H1 (cell line): ENCODE measurements around the gene ZBTB22. TPM values are rescaled to one million over a fixed set of nuclear protein-coding genes. Genes with fewer than 3 reads are reported as not detected.
A peak's percentile ranks its signal among the peaks of the same experiment; 100 is the strongest.

ENCODE experiments used
- CTCF ChIA-PET: fragments of 300-600 bp; sonication (Branson Sonifier 250); formaldehyde crosslinking; loops from one replicate; lab custom pipeline; 2021; ENCODE audit not compliant: partially characterized antibody; lab: Charles Lee
- POLR2A ChIA-PET: fragments of 300-600 bp; sonication (Branson Sonifier 250); formaldehyde crosslinking; loops from one replicate; lab custom pipeline; 2021; ENCODE audit warnings: inconsistent platforms; ENCODE audit not compliant: partially characterized antibody; lab: Charles Lee
- DNase-seq, 2 experiments: peaks; one replicate each; pipeline versions ENCODE4 v3.0.0 to v3.0.0-alpha.2; 2010 to 2022; ENCODE audit warnings: low spot score in 2 of 2, low read depth in 1 of 2, mixed read lengths in 1 of 2
- FAIRE-seq: peaks from 2 replicates; lab custom pipeline; 2011; peaks lifted over from hg19 to GRCh38; lab: Jason Lieb, UNC
- H2AFZ ChIP-seq: 2 replicates; pipeline ENCODE4 v1.8.1; 2012; ENCODE audit warnings: low read length, inconsistent platforms
- H2AK5ac ChIP-seq: 2 replicates; pipeline ENCODE4 v1.6.1; 2013; ENCODE audit warnings: low read depth, low read length
- H2BK120ac ChIP-seq: replicated peaks from 2 replicates; pipeline ENCODE3; 2013; ENCODE audit warnings: low read depth, low read length, inconsistent platforms
- H2BK12ac ChIP-seq: 2 replicates; pipeline ENCODE4 v1.6.1; 2013; ENCODE audit warnings: low read depth, low read length
- H2BK15ac ChIP-seq: 2 replicates; pipeline ENCODE4 v1.6.1; 2013; ENCODE audit warnings: low read length
- H2BK20ac ChIP-seq: 2 replicates; pipeline ENCODE4 v1.6.1; 2013; ENCODE audit warnings: low read length
- H2BK5ac ChIP-seq: 2 replicates; pipeline ENCODE4 v1.6.1; 2013; ENCODE audit warnings: low read depth, low read length
- H3K14ac ChIP-seq: 2 replicates; pipeline ENCODE4 v1.6.1; 2013; ENCODE audit warnings: inconsistent platforms; ENCODE audit not compliant: insufficient read length
- H3K18ac ChIP-seq: 2 replicates; pipeline ENCODE4 v1.6.1; 2013; ENCODE audit warnings: low read length; ENCODE audit errors: extremely low read depth
- H3K23ac ChIP-seq: 2 replicates; pipeline ENCODE4 v1.6.1; 2013; ENCODE audit warnings: inconsistent platforms; ENCODE audit not compliant: insufficient read length
- H3K23me2 ChIP-seq: 2 replicates; pipeline ENCODE4 v1.6.1; 2013; ENCODE audit warnings: low read depth, low read length
- H3K27ac ChIP-seq: 2 replicates; pipeline ENCODE4 v1.6.1; 2011; ENCODE audit warnings: low read depth, low read length, inconsistent platforms
- H3K27me3 ChIP-seq, 4 experiments: replicated peaks in 1 of 4; 1 replicate in 1 of 4; 2 replicates in 3 of 4; pipeline versions ENCODE4 v1.6.1 to v1.8.1; 2011 to 2013; ENCODE audit warnings: low read length in 3 of 4, mild to moderate bottlenecking in 3 of 4, inconsistent platforms in 2 of 4, mixed read lengths in 2 of 4, moderate library complexity in 1 of 4; ENCODE audit not compliant: control insufficient read depth in 3 of 4, insufficient read depth in 3 of 4; ENCODE audit errors: extremely low read depth in 1 of 4
- H3K36me3 ChIP-seq, 4 experiments: 2 replicates each; pipeline versions ENCODE4 v1.6.1 to v1.8.1; 2011 to 2013; ENCODE audit warnings: mild to moderate bottlenecking in 4 of 4, low read length in 3 of 4, moderate library complexity in 2 of 4, control low read depth in 1 of 4, inconsistent platforms in 1 of 4; ENCODE audit not compliant: insufficient read depth in 4 of 4, control insufficient read depth in 2 of 4
- H3K4ac ChIP-seq: replicated peaks from 2 replicates; pipeline ENCODE3; 2013; ENCODE audit warnings: low read length, low read depth, mixed read lengths, inconsistent platforms; ENCODE audit not compliant: insufficient read length
- H3K4me1 ChIP-seq, 4 experiments: replicated peaks in 1 of 4; 1 replicate in 1 of 4; 2 replicates in 3 of 4; pipeline versions ENCODE4 v1.6.1 to v1.8.1; 2011 to 2013; ENCODE audit warnings: low read length in 3 of 4, inconsistent platforms in 2 of 4, mixed read lengths in 1 of 4; ENCODE audit not compliant: insufficient read depth in 4 of 4, control insufficient read depth in 3 of 4
- H3K4me2 ChIP-seq, 2 experiments: 2 replicates each; pipeline versions ENCODE4 v1.6.1 to v1.8.1; 2011 to 2013; ENCODE audit warnings: low read depth in 2 of 2, low read length in 2 of 2, control low read depth in 1 of 2, inconsistent platforms in 1 of 2, mild to moderate bottlenecking in 1 of 2; ENCODE audit not compliant: insufficient read depth in 1 of 2
- H3K4me3 ChIP-seq, 4 experiments: fragments of 200-600, 300-600 bp in 1 of 4; sonication (generic), shearing (Covaris generic), sonication (Bioruptor Twin) in 1 of 4; 2 replicates each; pipeline versions ENCODE4 v1.5.1 to v1.8.1; 2011 to 2016; ENCODE audit warnings: low read length in 4 of 4, low read depth in 3 of 4, control low read depth in 2 of 4, inconsistent platforms in 2 of 4, mild to moderate bottlenecking in 2 of 4, mixed read lengths in 1 of 4, moderate library complexity in 1 of 4; ENCODE audit not compliant: insufficient read depth in 2 of 4; ENCODE audit errors: extremely low read depth in 1 of 4
- H3K56ac ChIP-seq: replicated peaks from 2 replicates; pipeline ENCODE3; 2013; ENCODE audit warnings: low read depth, mild to moderate bottlenecking, mixed read lengths, low read length, inconsistent platforms; ENCODE audit not compliant: insufficient read length
- H3K79me1 ChIP-seq: 2 replicates; pipeline ENCODE4 v1.6.1; 2013; ENCODE audit warnings: low read depth, low read length, control low read depth
- H3K79me2 ChIP-seq, 2 experiments: 2 replicates each; pipeline versions ENCODE4 v1.6.1 to v1.8.1; 2012 to 2013; ENCODE audit warnings: low read length in 2 of 2, mild to moderate bottlenecking in 2 of 2, inconsistent platforms in 1 of 2; ENCODE audit not compliant: insufficient read depth in 2 of 2, control insufficient read depth in 1 of 2
- H3K9ac ChIP-seq, 4 experiments: replicated peaks in 1 of 4; 1 replicate in 1 of 4; 2 replicates in 3 of 4; pipeline versions ENCODE4 v1.6.1 to v1.8.1; 2011 to 2013; ENCODE audit warnings: low read depth in 3 of 4, low read length in 3 of 4, control low read depth in 2 of 4, mild to moderate bottlenecking in 2 of 4, moderate library complexity in 2 of 4, inconsistent platforms in 1 of 4; ENCODE audit errors: extremely low read depth in 1 of 4
- H3K9me3 ChIP-seq, 2 experiments: 2 replicates each; pipeline versions ENCODE4 v1.6.1 to v1.8.1; 2012 to 2013; ENCODE audit warnings: mild to moderate bottlenecking in 2 of 2, moderate library complexity in 2 of 2, control low read depth in 1 of 2, inconsistent platforms in 1 of 2, low read depth in 1 of 2, low read length in 1 of 2, mixed read lengths in 1 of 2; ENCODE audit not compliant: insufficient read depth in 2 of 2
- H4K20me1 ChIP-seq, 2 experiments: replicated peaks in 1 of 2; 2 replicates each; pipeline versions ENCODE3 to v1.8.1; 2011 to 2013; ENCODE audit warnings: inconsistent platforms in 2 of 2, low read length in 2 of 2, mild to moderate bottlenecking in 1 of 2; ENCODE audit not compliant: insufficient read depth in 2 of 2, control insufficient read depth in 1 of 2
- H4K5ac ChIP-seq: 2 replicates; pipeline ENCODE4 v1.6.1; 2013; ENCODE audit warnings: low read length, low read depth, mixed read lengths, inconsistent platforms; ENCODE audit not compliant: insufficient read length
- H4K8ac ChIP-seq: 2 replicates; pipeline ENCODE4 v1.8.0; 2013; ENCODE audit warnings: mild to moderate bottlenecking, moderate library complexity, low read length, inconsistent platforms; ENCODE audit not compliant: insufficient read depth; ENCODE audit errors: extremely low read depth
- H4K91ac ChIP-seq: replicated peaks from 2 replicates; pipeline ENCODE3; 2013; ENCODE audit warnings: low read length, mixed read lengths, inconsistent platforms; ENCODE audit not compliant: insufficient read length
- CHD2 ChIP-seq: IDR thresholded peaks from 2 replicates; pipeline ENCODE4 v1.6.1; 2012; ENCODE audit warnings: low read length, improper control_type of control experiment
- GABPA ChIP-seq: IDR thresholded peaks from 2 replicates; pipeline ENCODE4 v1.6.1; 2011; ENCODE audit warnings: mild to moderate bottlenecking, low read length, moderate library complexity, borderline replicate concordance; ENCODE audit not compliant: insufficient read depth
- KDM4A ChIP-seq: IDR thresholded peaks from one replicate; pipeline ENCODE4 v1.7.1; 2012; ENCODE audit warnings: low read depth, mild to moderate bottlenecking, moderate library complexity, low read length, inconsistent platforms; ENCODE audit not compliant: severe bottlenecking
- NANOG ChIP-seq: IDR thresholded peaks from 2 replicates; pipeline ENCODE4 v1.6.1; 2011; ENCODE audit warnings: low read length, low read depth, mild to moderate bottlenecking, inconsistent platforms; ENCODE audit not compliant: insufficient read depth, poor library complexity, severe bottlenecking
- POLR2A ChIP-seq, 2 experiments: IDR thresholded peaks; 1 replicate in 1 of 2; 2 replicates in 1 of 2; pipeline ENCODE4 v1.6.1; 2011; ENCODE audit warnings: low read depth in 2 of 2, low read length in 2 of 2, mild to moderate bottlenecking in 2 of 2; ENCODE audit errors: control extremely low read depth in 1 of 2
- POLR2AphosphoS5 ChIP-seq: IDR thresholded peaks from 2 replicates; pipeline ENCODE4 v1.6.1; 2011; ENCODE audit warnings: low read depth, low read length
- RNF2 ChIP-seq: fragments of 200-900, 300-1000 bp; sonication (generic); IDR thresholded peaks from 2 replicates; pipeline ENCODE4 v1.7.1; 2016; ENCODE audit warnings: borderline replicate concordance, low read depth, mild to moderate bottlenecking, antibody characterized with exemption, low read length; ENCODE audit not compliant: poor library complexity, severe bottlenecking; ENCODE audit errors: missing control alignments
- SAP30 ChIP-seq: fragments of 300-600 bp; sonication (generic); IDR thresholded peaks from 2 replicates; pipeline ENCODE4 v1.7.1; 2012; ENCODE audit warnings: low read length, moderate library complexity, mild to moderate bottlenecking, inconsistent platforms; ENCODE audit not compliant: insufficient read depth, insufficient replicate concordance
- SIN3A ChIP-seq, 2 experiments: IDR thresholded peaks in 1 of 2; conservative IDR thresholded peaks in 1 of 2; 2 replicates each; pipeline ENCODE4 v1.6.1; 2011 to 2012; ENCODE audit warnings: low read length in 2 of 2, improper control_type of control experiment in 1 of 2, low read depth in 1 of 2, mild to moderate bottlenecking in 1 of 2
- SIX5 ChIP-seq: IDR thresholded peaks from 2 replicates; pipeline ENCODE4 v1.6.1; 2011; ENCODE audit warnings: mild to moderate bottlenecking, low read depth, low read length
- WGBS, 2 experiments: shearing (Covaris generic) in 1 of 2; methylation state at CpG; one replicate each; pipeline versions ENCODE4 v1.1.6 to v1.1.7; 2013 to 2015; ENCODE audit warnings: low lambda C conversion rate in 2 of 2, mixed read lengths in 2 of 2, inconsistent platforms in 1 of 2, low coverage in 1 of 2, missing lambda C conversion rate in 1 of 2; ENCODE audit not compliant: insufficient replicate concordance in 2 of 2, insufficient coverage in 1 of 2, insufficient read length in 1 of 2; ENCODE audit errors: extremely low coverage in 1 of 2, missing lambda C conversion rate in 1 of 2; 5-methylcytosine and 5-hydroxymethylcytosine counted together
- polyA plus RNA-seq, 7 experiments: library from polyadenylated mRNA; depleted of rRNA in 3 of 7; stranded (reverse) in 5 of 7; unstranded in 2 of 7; fragments of >200 nt in 5 of 7; fragments of 200-250 nt in 2 of 7; gene quantifications; 1 replicate in 5 of 7; 2 replicates in 1 of 7; 4 replicates in 1 of 7; pipeline versions ENCODE4 v1.2.1 to v1.2.3, GENCODE V29; 2011 to 2013; ENCODE audit warnings: missing spikeins in 2 of 7, mixed read lengths in 2 of 7
- total RNA-seq: library from RNA; stranded (reverse); fragmentation: NEBNext Ultra II Directional; extraction: Animal tissue kit (Norgen Biotek cat#: 25700); gene quantifications from 2 replicates; pipeline ENCODE4 v1.2.1, GENCODE V29; 2021

ZBTB22 gene
- total and polyA plus RNA-seq, 2 of the 8 experiments (the other 6 are each of a cell fraction or from before 2014, with no cell fraction given), result 7.4 to 9.9 TPM

- Histone ChIP-seq H3K9ac (peak overlapping the region in 3 of 4 experiments; percentile 13 to 69 (median 60); a peak in 5 of 7 replicates), H3K27ac (peak overlapping the region; percentile 81), H2AFZ (no peak overlapping the region), H3K27me3 (no peaks in the 10 kb centered on the region), H3K79me2 (peaks cover 0 to 25% of the 10 kb centered on the region in 2 experiments; a peak in 2 of 4 replicates), H3K79me1 (peaks cover 9% of the 10 kb centered on the region; the same call in 1 of the 2 replicates), H4K91ac (no peak overlapping the region), H2BK5ac (peak overlapping the region; percentile 95; the same call in 1 of the 2 replicates), H3K36me3 (peaks cover 1 to 6% (median 2%) of the 10 kb centered on the region in 4 experiments; a peak in 5 of 8 replicates), H2AK5ac (no peak overlapping the region), H3K4me3 (peak overlapping the region; percentile 76 to 99 (median 94)), H3K56ac (no peak overlapping the region), H3K14ac (no peak overlapping the region), H2BK12ac (no peak overlapping the region), H3K4ac (no peak overlapping the region), H2BK20ac (no peak overlapping the region), H4K5ac (no peak overlapping the region), H3K23ac (no peak overlapping the region), H4K20me1 (peaks cover 0 to 5% of the 10 kb centered on the region in 2 experiments), H3K4me1 (peaks cover 0 to 6% (median 4%) of the 10 kb centered on the region in 4 experiments; a peak in 6 of 7 replicates), H2BK15ac (no peak overlapping the region), H4K8ac (peak overlapping the region; percentile 28; the same call in 1 of the 2 replicates), H3K9me3 (no peaks in the 10 kb centered on the region), H3K23me2 (peaks cover 16% of the 10 kb centered on the region), H3K18ac (no peak overlapping the region; the same call in 1 of the 2 replicates), H3K4me2 (peak overlapping the region; percentile 34 to 98), H2BK120ac (no peak overlapping the region)
- DNase-seq (peak in 1 of 2 experiments; percentile 84), FAIRE-seq (no peak)
- ChIA-PET POLR2A (interaction anchor here (1.0 to 16.7 kb wide), 14 partner anchors 9 to 327 kb away, joined by 3 to 337 read pairs (median 8); partner anchors contain the start of genes B3GALT4, PFDN6, RPS18 and TAPBP), CTCF (interaction anchor here (0.6 to 6.2 kb wide), 11 partner anchors 8 to 364 kb away, joined by 3 to 77 read pairs (median 4); partner anchors contain the start of genes B3GALT4, CUTA, PFDN6 and TAPBP)
- 2% methylated on average over 16 of the region's 42 CpGs; no CpG with 5 or more reads in 1 of the 2 experiments for WGBS, 2 experiments
- TF ChIP-seq SAP30 (peak; percentile 91), GABPA (no peak), POLR2AphosphoS5 (peak; percentile 23; the same call in 1 of the 2 replicates), SIN3A (conservative IDR thresholded peaks at IDR 0.05 in 1 of 2, IDR thresholded peaks at IDR 0.05 in 1 of 2; ENCODE audit: low read depth in 1 of 2, low read length in 2 of 2) (peak in 1 of 2 experiments; percentile 84; a peak in 2 of 4 replicates), POLR2A (IDR thresholded peaks at IDR 0.05; ENCODE audit: control extremely low read depth in 1 of 2, low read depth in 2 of 2, low read length in 2 of 2) (peak; percentile 5 to 29; a peak in 2 of 3 replicates), CHD2 (no peak), SIX5 (no peak), NANOG (no peak), RNF2 (no peak), KDM4A (peak; percentile 16)
Observed at GRCh38 chr6:33297956-33298772, 19.4 kb downstream of the ZBTB22 start.
